Epidermal melanocyte (primary cell): ENCODE data around the gene GBA2.

Source experiments
- DNase-seq: peaks from one replicate; pipeline ENCODE4 v3.0.0; 2011; ENCODE audit warnings: low spot score; ENCODE audit not compliant: insufficient read length

Gene GBA2

DNA sequence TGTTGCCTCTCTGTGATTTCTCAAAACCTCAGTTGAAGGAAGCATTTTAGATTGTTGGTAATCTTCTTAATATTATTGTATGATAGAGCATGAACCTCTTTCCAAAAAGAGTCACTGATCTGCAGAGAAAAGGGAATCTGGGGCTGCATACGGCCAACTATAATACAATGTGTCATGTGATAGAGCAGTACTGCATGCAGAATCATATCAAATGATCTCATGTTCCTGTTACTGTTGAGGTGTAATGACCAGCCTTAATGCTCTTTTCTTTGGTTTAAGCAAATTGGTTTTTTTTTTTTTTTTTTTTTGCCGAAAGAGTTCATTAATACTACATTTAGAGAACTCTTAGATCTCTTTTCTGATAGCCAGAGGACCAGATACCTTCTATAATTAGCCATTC lies 18.0 kb upstream of the GBA2 start:
- DNase-seq = no peak

DNA sequence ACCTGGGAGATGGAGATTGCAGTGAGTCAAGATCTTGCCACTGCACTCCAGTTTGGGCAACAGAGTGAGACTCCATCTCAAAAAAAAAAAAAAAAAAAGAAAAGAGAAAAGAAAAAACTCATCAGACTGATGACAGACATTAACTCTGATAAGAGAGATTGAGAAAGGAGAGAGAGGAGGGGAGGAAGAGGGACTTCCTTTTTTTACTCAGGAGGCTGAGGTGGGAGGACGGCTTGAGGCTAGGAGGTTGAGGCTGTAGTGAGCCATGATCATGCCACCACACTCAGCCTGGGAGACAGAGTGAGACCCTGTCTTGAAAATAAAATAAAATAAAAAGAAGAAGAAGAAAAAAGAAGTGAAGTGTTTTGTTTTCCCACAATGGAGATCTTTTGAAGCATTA lies 14.8 kb upstream of the GBA2 start:
- no peak for DNase-seq

DNA sequence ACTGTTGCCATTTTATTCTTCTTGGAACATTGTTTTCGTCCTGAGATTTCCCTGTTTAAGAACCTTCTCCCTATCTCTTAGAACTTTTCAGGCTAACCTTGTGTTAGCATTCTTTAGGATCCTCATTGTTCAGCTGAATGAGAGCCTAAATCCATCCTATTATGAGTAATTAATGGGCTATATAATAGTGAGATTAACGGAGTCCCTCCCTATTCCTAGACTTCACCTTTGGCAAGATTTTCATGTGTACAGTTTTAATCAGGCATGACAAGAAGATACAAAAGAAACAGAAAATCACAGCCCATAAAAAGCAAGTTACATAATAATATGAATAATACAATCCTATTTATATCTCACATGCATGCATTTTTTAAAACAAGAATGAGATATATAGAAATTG lies 14.2 kb upstream of the GBA2 start:
- no peak for DNase-seq

DNA sequence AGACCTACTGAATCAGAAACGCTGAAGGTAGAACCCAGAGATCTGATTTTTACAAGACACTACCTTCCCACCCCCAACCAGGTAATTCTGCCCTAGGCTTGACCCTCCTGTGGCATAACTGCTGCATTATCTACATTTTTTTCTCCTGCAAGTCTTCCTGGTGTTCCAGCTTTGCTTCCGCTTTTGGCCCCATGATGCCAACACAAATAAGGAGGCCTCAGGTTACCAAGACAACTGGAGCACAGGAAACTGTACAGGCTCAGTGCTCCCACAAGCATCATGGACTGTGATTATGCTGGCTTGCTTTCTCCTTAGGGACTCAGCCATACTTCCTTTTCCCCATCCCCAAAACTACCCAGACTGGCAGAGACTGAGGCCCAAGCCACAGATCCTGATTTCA lies 11.6 kb upstream of the GBA2 start:
- DNase-seq = no peak

DNA sequence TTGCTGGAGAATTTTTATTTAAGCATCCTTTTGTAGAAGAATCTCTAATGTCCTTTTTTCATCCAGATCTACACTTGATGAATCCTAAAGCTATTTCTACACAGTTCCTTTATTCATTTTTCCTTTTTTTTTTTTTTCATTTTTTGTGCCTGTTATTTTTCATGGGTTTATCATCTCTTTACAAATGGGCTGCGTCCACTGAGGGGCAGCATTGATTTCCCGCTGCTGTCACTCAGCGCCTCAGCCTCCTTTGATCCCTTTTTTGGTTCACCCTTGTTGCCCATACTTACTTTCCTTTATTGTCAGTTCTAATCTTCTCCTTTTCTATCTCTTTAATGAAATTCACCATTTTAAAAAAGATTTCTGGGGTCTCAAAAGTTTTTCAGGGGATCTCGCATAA lies 10.8 kb upstream of the GBA2 start:
- DNase-seq = no peak

DNA sequence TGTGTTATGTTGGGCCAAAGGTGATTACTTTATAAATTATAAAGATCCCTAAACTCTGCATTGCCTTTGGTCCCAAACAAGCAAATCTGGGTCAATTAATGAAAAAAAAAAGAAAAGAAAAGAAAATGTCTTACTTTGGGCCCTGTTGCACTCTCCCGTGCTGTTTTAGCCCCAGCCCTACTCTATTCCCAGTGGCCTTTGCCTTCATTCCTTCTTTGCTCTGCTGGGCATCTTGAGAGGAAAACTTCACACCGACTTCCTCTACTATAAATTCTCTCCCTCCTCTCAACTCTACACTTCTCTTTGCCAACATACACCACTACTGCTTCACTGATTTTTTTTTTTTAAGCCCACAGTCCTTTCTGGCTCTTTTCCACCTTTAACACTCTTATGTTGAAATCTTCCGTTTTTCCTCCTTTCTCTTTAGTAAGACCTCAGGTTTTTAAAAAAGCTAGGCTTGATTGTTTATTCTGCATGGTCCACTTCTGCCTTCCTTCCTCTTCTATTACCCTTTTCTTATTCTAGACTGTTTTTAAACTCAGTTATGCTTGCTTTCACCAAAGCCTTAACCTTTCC lies 9.5 kb upstream of the GBA2 start:
- DNase-seq = no peak

DNA sequence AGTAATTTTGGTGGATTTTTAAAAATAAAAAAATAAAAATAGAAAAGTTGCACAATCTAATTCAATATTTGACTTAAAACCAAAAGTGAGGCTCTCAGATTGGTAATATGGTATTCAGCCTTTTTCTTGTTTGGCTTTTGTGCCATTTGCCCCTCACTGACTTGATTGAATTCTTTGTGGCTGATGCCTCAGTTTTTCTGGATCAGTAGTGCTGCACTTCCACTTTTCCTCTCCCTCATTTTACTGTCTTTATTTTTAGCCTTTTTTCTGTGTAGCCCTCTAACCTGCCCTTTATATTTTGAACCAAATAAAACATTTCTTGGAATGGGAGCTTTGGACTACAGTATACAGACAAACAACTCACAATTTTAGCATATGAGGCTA lies 8.9 kb upstream of the GBA2 start:
- no peak for DNase-seq

DNA sequence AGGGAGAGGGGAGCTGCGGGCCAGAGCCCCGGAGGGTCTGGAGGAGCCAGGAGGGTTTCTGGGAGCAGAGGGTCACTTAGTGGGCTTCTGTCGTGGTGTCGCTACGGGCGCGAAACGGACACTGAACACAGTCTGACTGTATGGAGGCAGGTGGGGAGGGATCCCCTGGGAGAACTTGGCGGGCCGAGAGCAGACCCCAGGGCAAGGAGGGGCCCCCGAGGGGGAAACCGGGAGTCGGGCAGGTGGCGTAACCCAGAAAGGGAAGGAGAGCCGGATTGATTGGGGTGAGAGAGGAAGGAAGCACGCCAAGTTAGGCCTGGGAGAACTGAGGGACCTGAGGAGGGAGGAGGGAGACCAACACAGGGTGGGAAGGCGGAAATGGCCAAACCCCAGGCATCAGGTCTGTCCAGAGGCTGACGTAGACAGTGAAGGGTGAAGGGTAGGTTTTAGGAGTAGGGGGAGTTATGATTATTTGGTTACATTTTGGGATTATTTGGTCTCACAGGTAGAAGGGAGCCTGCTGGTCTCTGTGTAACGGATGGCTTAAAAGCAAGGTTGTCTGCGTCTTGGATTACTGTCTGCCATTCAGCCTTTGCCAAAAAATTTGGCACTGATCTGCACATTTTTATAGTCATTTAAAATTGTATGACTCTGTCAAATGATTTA lies 8.3 kb upstream of the GBA2 start:
- no peak for DNase-seq

DNA sequence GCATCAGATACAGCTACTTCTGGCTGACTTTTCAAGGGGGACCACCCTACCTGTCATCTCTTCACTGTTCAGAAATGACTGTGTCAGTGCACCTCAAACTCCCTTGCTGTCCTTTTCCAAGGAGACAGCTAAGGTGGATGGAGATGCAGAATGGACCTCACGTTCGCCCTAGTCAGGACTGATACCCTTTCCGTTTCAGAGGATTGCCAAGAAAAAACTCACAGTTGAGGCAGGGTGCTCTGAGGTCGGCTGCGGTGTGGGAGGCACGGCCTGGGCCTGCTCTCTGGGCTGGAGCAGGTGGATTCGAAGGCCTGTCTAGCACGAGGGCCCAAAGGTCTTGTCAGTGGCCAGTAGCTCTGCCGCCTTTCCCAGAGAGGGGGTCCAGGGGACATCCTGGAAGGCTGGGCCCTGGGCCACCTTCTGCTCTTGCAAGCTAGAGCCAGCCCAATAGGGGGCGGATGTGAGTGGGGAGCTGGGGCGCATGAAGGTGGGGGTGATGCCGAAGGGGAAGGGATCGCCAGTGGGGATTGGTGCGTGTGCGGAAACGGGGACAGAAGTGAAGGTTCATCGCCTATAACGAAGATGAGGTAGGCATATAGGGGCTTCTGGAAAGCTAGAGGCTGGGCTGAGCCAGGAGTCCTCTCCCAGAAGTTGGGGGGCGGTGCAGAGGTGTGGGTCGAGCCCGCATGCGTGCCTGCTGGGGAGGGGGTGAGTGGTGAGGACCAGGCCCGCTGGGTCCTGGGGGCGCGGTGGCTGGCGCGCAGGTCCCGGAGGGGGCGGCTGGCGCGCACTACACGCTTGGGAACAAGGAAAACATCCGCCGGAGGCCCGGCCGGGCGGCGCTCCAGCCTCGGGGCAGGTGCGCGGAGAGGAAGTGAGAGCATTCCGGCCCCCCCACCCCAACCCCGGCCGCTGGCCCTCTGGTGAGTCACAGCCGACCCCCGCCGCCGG lies 7.5 kb upstream of the GBA2 start:
- no peak for DNase-seq

DNA sequence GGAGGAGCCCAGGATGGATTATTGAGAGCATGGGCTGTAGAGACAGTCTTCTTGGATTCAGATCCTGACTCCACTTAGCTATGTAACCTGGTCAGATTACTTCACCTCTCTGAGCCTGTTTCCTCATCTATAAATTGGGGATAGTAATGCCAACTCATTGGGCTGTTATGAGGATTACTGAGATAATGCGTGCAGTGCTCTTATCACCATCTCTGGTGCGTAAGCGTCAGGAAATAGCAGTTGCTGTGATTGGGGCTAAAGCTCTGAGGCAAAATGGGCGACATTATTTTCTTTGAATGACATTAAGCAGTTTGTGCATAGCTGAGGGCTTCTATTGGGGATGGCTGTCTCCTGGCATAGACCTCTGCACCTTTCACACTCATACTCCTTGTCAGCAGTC lies 6.0 kb upstream of the GBA2 start:
- DNase-seq = no peak

DNA sequence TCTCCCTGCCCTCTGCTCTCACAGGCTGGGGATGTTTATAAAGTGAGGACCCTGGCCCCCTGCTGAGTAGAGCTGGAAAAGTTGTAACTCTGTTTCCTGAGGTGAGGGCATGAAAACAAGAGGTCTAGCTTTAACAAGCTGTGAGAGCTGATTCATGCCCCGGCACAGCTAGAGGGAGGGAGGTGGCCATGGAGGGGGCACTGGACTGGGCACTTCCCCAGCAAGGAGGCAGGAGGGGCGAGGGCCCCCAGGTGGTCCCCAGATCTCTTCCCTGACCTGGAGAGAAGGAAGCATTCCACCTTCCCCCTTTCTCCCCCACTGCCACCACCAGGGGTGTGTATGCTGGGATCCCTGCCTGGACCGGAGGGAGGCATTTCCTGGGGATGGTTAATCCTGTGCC lies 5.2 kb upstream of the GBA2 start, which contains the start of gene MSMP:
MSMP (minus strand) TSS at position 13 of the 400 bp plus-strand sequence. CDS start 147 bp downstream, outside the sequence.
- no peak for DNase-seq

DNA sequence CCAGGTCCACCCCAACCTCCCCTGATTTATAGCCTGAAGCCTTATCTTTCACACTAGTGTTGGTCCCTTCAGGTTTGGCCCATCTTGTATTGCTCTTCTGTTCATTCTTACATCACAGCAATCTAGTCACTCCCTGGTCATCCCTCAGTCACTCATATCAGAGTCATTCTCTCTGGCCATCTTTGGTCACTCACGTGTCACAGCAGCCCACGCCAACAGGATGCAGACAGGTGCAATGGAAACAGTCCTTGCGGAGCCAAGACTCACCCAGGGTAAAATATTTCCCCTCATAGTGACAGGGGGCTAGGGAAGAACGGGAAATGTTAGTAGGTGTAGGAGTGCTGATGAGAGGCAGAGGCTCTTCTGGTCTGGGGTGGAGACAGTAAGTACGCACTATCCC lies 4.4 kb upstream of the GBA2 start:
- DNase-seq = no peak

DNA sequence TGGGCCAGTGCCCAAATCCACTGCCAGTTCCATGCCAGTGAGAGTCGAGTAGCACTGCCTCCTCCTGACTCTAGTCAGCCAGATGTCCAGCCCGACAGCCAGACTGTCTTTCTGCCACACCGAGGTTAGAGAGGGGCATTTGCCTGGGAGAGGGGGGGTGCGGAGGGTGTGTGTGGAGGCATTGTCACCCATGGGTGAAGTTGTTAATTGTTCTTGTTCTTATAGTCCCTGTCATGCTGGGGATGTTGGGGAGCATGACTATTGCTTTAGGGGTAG lies 1.2 kb upstream of the GBA2 start:
- no peak for DNase-seq

DNA sequence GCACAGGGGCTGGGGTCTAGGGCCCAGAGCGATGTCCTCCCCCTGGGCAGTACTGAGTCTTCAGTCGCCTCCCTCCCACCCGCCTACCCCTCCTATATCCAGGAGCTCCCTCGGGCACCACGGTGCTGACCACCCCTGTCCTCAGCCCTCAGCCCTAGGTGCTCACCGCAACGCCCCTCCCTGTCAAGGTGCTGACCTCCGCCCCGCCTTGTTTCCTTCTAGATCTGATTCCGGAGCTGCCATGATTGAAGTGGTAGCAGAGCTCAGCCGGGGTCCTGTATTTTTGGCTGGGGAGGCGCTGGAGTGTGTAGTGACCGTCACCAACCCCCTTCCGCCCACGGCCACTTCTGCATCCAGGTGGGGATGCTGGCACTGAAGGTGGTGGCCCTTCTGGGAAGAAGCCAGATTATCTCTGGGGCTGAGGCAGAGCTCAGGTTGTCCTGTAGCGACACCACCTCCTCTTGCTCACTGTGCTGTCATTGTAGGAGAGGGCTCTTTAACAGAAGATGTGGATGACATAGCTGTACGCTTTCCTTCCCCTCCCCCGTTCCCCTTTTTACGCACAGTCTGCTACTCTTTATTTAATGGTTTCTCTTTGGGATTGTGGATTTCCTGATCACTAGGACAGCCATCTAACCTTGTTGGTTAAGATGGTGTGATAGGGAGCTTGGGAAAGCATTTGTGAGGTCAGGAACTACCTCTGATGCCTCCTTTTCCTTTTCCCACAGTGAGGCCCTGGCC lies 657 bp upstream of the GBA2 start:
- DNase-seq = no peak

DNA sequence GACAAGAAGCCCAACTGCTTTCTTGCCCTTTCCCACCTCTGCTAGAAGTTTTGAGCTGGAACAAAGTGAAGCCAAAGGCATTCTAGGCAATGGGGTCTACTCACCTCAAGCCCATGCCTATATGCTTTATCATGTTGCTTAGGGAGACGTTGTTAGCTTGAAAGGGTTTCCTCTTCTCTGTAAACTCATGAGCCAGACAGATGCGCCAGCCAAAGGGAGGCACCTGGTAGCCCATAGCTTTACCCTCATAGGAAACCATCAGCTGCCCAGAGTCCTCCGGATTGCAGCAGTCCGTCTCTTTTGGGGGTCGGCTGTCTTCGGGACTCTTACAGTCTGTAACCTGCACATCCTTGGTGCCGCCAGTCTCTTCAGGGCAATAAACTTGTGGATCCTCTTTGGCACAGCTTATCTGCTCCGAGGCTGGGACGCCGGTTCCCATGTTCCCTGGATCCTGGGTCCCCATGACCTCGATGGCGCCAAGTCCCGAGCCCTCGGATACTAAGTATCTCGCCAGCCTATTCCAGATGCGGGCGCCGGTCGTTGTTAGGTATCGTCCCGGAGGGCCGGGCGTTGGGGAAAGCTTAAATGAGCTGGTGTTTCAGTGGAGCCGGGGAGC lies 678 bp downstream of the GBA2 start:
- no peak for DNase-seq

DNA sequence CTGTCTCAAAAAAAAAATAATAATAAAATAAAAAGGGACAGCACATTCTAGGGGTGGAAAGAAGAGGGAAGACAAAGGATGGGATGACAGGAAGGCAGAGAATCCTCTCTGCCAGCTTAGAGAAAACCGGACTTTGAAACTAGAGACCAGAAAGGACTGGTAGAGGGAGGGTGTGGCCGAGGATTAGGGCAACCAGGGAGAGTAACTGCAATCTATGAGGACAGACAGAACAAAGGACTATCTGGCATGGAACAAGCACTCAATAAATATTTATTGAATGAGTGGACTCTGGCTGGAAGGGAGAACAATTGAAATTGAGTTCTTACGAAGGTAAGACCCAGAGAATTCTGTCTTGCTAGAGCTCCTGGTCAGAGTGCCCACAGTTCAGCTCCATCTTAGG lies 2.4 kb downstream of the GBA2 start:
- no peak for DNase-seq

DNA sequence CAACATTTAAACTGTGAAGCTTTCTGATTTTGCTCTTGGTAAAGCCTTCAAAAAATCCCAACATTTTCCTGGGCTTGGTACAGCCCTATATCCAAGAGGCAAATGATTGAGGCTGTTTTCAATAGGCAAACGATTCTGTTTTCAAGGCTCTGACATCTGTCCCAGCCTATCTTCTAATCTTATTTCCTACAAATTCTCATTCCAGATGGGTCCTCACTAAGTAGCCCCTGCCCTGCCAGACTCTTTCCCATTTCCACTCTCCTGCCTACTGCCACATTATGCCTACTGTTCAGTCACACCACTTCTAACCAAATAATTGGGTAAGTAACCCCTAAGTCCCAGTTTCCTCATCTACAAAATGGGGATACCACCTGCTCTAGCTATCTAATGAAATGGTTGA lies 3.5 kb downstream of the GBA2 start:
- no peak for DNase-seq

DNA sequence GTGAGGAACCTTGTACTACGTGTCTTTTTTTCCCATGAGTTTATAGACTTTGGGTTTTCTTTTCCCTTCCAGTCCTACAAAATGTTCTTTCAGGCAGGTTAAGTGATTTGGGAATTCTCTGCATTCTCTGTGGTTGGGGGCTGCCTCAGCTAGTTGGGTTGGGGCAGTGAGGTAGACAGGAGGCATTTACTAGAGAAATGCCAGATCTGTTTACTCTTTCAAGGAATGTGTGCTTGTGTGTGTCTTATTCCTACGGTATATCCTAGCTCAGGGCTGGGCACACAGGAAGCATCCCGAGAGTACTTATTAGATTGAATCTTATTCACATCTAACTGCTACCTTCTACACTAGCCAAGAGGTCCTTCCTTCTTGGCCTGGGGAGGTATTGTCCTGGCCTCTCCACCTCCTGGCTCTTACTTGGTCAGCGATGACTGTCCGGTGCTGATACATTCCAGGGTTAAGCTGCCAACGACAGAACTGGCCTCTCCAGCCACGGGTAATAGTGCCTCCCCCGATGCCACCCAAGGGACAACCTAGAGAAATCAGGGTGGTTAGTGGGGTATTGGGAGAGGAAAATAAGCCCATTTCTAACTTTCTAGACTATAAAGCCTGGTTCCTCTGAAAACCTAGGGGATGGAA lies 5.0 kb downstream of the GBA2 start:
- DNase-seq = no peak

DNA sequence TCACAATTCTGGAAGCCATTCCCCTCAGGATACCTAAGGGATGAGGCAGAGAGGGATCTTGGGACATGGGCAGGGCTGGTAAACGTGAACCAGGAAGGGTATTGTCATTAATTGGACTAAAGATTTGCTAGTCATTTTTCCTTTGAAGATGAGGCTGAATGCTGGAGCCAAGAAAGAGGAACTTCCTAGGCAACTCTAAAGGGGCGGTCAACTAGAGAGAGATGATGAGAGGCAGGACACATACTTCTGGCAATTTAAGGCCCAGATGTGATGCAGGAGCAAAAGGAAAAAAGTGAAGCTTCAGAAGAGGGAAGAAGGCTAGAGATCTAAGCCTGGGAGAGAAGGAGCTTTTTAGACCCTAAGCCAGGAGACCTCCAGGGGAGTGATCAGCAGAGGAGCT lies 5.6 kb downstream of the GBA2 start:
- DNase-seq = no peak

DNA sequence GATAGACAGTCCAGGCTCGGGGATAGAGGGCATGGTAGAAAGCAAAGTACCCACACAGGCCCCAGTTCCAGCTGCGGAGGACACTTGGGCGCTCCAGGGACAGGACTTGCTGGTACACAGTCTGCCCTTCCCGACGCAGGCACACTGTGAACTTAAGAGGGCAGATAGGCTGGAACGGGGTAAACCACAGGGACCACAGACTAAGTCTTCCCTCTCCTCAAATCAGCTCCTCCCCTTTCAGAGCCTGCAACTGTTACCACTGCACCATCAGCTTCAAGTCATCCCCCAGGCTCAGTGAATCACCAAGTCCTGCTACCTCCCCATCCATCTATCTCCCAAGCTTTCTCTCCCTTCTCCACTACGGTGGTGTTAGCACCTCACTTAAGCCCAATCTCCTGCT lies 7.3 kb downstream of the GBA2 start:
- no peak for DNase-seq

DNA sequence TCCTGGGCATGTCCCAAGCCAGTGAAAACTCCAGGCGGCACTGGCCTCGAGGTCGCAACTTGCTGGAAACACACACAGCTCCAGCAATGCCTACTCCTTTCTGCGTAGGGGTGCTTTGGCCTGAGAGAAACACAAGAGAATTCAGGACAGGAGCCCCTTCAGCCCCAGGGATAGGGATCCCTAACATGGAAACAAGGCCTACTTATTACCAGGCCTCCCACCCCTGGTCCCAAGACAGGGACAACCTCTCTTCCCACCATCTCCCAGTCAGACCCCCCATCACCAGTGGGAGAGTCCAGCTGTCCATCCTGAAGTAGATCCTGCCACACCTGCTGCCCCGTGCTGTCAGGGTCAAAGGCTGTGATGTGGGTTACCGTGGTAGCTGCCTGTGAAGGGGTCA lies 8.8 kb downstream of the GBA2 start:
- no peak for DNase-seq
